HEK293 (cell line): ENCODE results near the gene ZSWIM6.

Source experiments
- GLIS2 ChIP-seq: fragments of 450-650 bp; formaldehyde crosslinking; IDR thresholded peaks from 2 replicates; pipeline ENCODE4 v1.5.1; 2016; ENCODE audit warnings: missing biosample characterization, missing genetic modification characterization
- KLF1 ChIP-seq: fragments of 450-650 bp; formaldehyde crosslinking; IDR thresholded peaks from 2 replicates; pipeline ENCODE4 v1.5.1; 2016; ENCODE audit warnings: missing biosample characterization, missing genetic modification characterization
- PRDM1 ChIP-seq: fragments of 450-650 bp; formaldehyde crosslinking; IDR thresholded peaks from 2 replicates; pipeline ENCODE4; 2016; ENCODE audit warnings: missing biosample characterization, missing genetic modification characterization
- PRDM10 ChIP-seq: fragments of 450-650 bp; formaldehyde crosslinking; IDR thresholded peaks from 2 replicates; pipeline ENCODE4 v1.5.1; 2016; ENCODE audit warnings: missing biosample characterization, missing genetic modification characterization
- RBAK ChIP-seq: fragments of 450-650 bp; formaldehyde crosslinking; IDR thresholded peaks from 2 replicates; pipeline ENCODE4 v1.5.1; 2016; ENCODE audit warnings: missing biosample characterization, missing genetic modification characterization
- TCF7L2 ChIP-seq: IDR thresholded peaks from 2 replicates; pipeline ENCODE4 v1.6.1; 2011; ENCODE audit warnings: low read depth, mild to moderate bottlenecking, inconsistent platforms, low read length, moderate library complexity, borderline replicate concordance
- ZBTB20 ChIP-seq: fragments of 450-650 bp; formaldehyde crosslinking; IDR thresholded peaks from 2 replicates; pipeline ENCODE4 v1.5.1; 2016; ENCODE audit warnings: missing biosample characterization, missing genetic modification characterization
- ZEB2 ChIP-seq: fragments of 450-650 bp; formaldehyde crosslinking; IDR thresholded peaks from 2 replicates; pipeline ENCODE4 v1.5.1; 2016; ENCODE audit warnings: missing biosample characterization, missing genetic modification characterization
- ZFHX2 ChIP-seq: fragments of 450-650 bp; formaldehyde crosslinking; conservative IDR thresholded peaks from 2 replicates; pipeline ENCODE4 v1.5.1; 2016; ENCODE audit warnings: missing biosample characterization, missing genetic modification characterization
- ZFP37 ChIP-seq: fragments of 450-650 bp; formaldehyde crosslinking; IDR thresholded peaks from 2 replicates; pipeline ENCODE4 v1.5.1; 2016; ENCODE audit warnings: missing biosample characterization, missing genetic modification characterization
- ZNF174 ChIP-seq: fragments of 450-650 bp; formaldehyde crosslinking; IDR thresholded peaks from 2 replicates; pipeline ENCODE4 v1.5.0; 2017; ENCODE audit warnings: missing biosample characterization, mild to moderate bottlenecking, missing genetic modification characterization
- ZNF248 ChIP-seq: fragments of 450-650 bp; formaldehyde crosslinking; IDR thresholded peaks from 2 replicates; pipeline ENCODE4 v1.5.1; 2017; ENCODE audit warnings: missing biosample characterization, missing genetic modification characterization
- ZNF266 ChIP-seq: fragments of 450-650 bp; formaldehyde crosslinking; IDR thresholded peaks from 2 replicates; pipeline ENCODE4 v1.5.1; 2016; ENCODE audit warnings: missing biosample characterization, missing genetic modification characterization, low read depth
- ZNF341 ChIP-seq: fragments of 450-650 bp; formaldehyde crosslinking; IDR thresholded peaks from 2 replicates; pipeline ENCODE4; 2016; ENCODE audit warnings: low read depth, missing biosample characterization, missing genetic modification characterization
- ZNF391 ChIP-seq: fragments of 450-650 bp; formaldehyde crosslinking; IDR thresholded peaks from 2 replicates; pipeline ENCODE4 v1.5.1; 2016; ENCODE audit warnings: low read depth, missing biosample characterization, missing genetic modification characterization, borderline replicate concordance
- ZNF394 ChIP-seq: fragments of 450-650 bp; formaldehyde crosslinking; IDR thresholded peaks from 2 replicates; pipeline ENCODE4 v1.5.1; 2016; ENCODE audit warnings: missing biosample characterization, missing genetic modification characterization, mild to moderate bottlenecking, moderate library complexity, borderline replicate concordance
- ZNF48 ChIP-seq: fragments of 450-650 bp; formaldehyde crosslinking; IDR thresholded peaks from 2 replicates; pipeline ENCODE4 v1.5.1; 2016; ENCODE audit warnings: missing biosample characterization, missing genetic modification characterization
- ZNF561 ChIP-seq: fragments of 450-650 bp; IDR thresholded peaks from 2 replicates; pipeline ENCODE4 v1.5.1; 2018; ENCODE audit warnings: missing biosample characterization, missing genetic modification characterization, borderline replicate concordance
- ZNF596 ChIP-seq: fragments of 450-650 bp; IDR thresholded peaks from 2 replicates; pipeline ENCODE4 v1.5.0; 2018; ENCODE audit warnings: missing biosample characterization, mild to moderate bottlenecking, missing genetic modification characterization, moderate library complexity
- ZNF677 ChIP-seq: fragments of 450-650 bp; IDR thresholded peaks from 2 replicates; pipeline ENCODE4 v1.5.0; 2018; ENCODE audit warnings: missing biosample characterization, mild to moderate bottlenecking, missing genetic modification characterization, moderate library complexity
- ZNF76 ChIP-seq: fragments of 450-650 bp; formaldehyde crosslinking; IDR thresholded peaks from 2 replicates; pipeline ENCODE4; 2016; ENCODE audit warnings: low read depth, missing biosample characterization, missing genetic modification characterization, borderline replicate concordance
- ZNF843 ChIP-seq: fragments of 450-650 bp; formaldehyde crosslinking; IDR thresholded peaks from 2 replicates; pipeline ENCODE4 v1.5.1; 2016; ENCODE audit warnings: missing biosample characterization, missing genetic modification characterization
- TF ChIP-seq, protein P1 (sequence below): fragments of 450-650 bp; formaldehyde crosslinking; IDR thresholded peaks from 2 replicates; pipeline ENCODE4 v1.5.1; 2016; ENCODE audit warnings: missing biosample characterization, missing genetic modification characterization
- TF ChIP-seq, protein P2 (sequence below): fragments of 450-650 bp; formaldehyde crosslinking; IDR thresholded peaks from 2 replicates; pipeline ENCODE4 v1.5.1; 2016; ENCODE audit warnings: missing biosample characterization, missing genetic modification characterization
- TF ChIP-seq, protein P3 (sequence below): fragments of 450-650 bp; formaldehyde crosslinking; IDR thresholded peaks from 2 replicates; pipeline ENCODE4 v1.5.1; 2016; ENCODE audit warnings: missing biosample characterization, missing genetic modification characterization, low read depth
- TF ChIP-seq, protein P4 (sequence below): fragments of 450-650 bp; formaldehyde crosslinking; conservative IDR thresholded peaks from 2 replicates; pipeline ENCODE4 v1.5.1; 2016; ENCODE audit warnings: low read depth, missing biosample characterization, missing genetic modification characterization

ZSWIM6 gene

GRCh38 chr5:61331407-61332357, at the start of gene ZSWIM6 (continued):
- TF ChIP-seq, protein P1, sequence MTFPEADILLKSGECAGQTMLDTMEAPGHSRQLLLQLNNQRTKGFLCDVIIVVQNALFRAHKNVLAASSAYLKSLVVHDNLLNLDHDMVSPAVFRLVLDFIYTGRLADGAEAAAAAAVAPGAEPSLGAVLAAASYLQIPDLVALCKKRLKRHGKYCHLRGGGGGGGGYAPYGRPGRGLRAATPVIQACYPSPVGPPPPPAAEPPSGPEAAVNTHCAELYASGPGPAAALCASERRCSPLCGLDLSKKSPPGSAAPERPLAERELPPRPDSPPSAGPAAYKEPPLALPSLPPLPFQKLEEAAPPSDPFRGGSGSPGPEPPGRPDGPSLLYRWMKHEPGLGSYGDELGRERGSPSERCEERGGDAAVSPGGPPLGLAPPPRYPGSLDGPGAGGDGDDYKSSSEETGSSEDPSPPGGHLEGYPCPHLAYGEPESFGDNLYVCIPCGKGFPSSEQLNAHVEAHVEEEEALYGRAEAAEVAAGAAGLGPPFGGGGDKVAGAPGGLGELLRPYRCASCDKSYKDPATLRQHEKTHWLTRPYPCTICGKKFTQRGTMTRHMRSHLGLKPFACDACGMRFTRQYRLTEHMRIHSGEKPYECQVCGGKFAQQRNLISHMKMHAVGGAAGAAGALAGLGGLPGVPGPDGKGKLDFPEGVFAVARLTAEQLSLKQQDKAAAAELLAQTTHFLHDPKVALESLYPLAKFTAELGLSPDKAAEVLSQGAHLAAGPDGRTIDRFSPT: peak; percentile 85
- peak; percentile 73 for TF ChIP-seq ZNF341 (tag by site-specific recombination)
- no peak for TF ChIP-seq ZNF174
- TF ChIP-seq ZNF596 (tag by site-specific recombination): peak; percentile 45; the same call in 1 of the 2 replicates
- peak; percentile 85 for TF ChIP-seq PRDM10
- peak; percentile 9; the same call in 1 of the 2 replicates for TF ChIP-seq ZBTB20
- TF ChIP-seq ZNF76 (tag by site-specific recombination): 0 out of 2 replicates have a peak, but pooled peaks have one; percentile 1
- no peak for TF ChIP-seq ZNF248
- TF ChIP-seq ZNF677 (tag by site-specific recombination): no peak
- no peak for TF ChIP-seq ZNF48
- peak; percentile 100 for TF ChIP-seq GLIS2 (tag by site-specific recombination)
- TF ChIP-seq ZNF843 (tag by site-specific recombination): peak; percentile 55; the same call in 1 of the 2 replicates
- TF ChIP-seq ZNF561 (tag by site-specific recombination): peak; percentile 45; the same call in 1 of the 2 replicates
- peak; percentile 87 for TF ChIP-seq ZEB2 (tag by site-specific recombination)
- TF ChIP-seq PRDM1: no peak
- TF ChIP-seq, protein P2, sequence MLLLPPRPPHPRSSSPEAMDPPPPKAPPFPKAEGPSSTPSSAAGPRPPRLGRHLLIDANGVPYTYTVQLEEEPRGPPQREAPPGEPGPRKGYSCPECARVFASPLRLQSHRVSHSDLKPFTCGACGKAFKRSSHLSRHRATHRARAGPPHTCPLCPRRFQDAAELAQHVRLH (tag by site-specific recombination): 0 out of 2 replicates have a peak, but pooled peaks have one; percentile 40
- TF ChIP-seq ZFP37 (tag by site-specific recombination): 0 out of 2 replicates have a peak, but pooled peaks have one; percentile 74
- TF ChIP-seq ZNF391 (tag by site-specific recombination): peak; percentile 11; the same call in 1 of the 2 replicates
- peak; percentile 29; the same call in 1 of the 2 replicates for TF ChIP-seq ZNF394 (tag by site-specific recombination)
- peak; percentile 96 for TF ChIP-seq ZFHX2 (tag by site-specific recombination)
- TF ChIP-seq ZNF266: no peak
- TF ChIP-seq RBAK (tag by site-specific recombination): no peak
- TF ChIP-seq, protein P3, sequence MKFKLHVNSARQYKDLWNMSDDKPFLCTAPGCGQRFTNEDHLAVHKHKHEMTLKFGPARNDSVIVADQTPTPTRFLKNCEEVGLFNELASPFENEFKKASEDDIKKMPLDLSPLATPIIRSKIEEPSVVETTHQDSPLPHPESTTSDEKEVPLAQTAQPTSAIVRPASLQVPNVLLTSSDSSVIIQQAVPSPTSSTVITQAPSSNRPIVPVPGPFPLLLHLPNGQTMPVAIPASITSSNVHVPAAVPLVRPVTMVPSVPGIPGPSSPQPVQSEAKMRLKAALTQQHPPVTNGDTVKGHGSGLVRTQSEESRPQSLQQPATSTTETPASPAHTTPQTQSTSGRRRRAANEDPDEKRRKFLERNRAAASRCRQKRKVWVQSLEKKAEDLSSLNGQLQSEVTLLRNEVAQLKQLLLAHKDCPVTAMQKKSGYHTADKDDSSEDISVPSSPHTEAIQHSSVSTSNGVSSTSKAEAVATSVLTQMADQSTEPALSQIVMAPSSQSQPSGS (tag by site-specific recombination): no peak
- TF ChIP-seq TCF7L2: peak; percentile 94
- TF ChIP-seq KLF1: peak; percentile 95
- TF ChIP-seq, protein P4, sequence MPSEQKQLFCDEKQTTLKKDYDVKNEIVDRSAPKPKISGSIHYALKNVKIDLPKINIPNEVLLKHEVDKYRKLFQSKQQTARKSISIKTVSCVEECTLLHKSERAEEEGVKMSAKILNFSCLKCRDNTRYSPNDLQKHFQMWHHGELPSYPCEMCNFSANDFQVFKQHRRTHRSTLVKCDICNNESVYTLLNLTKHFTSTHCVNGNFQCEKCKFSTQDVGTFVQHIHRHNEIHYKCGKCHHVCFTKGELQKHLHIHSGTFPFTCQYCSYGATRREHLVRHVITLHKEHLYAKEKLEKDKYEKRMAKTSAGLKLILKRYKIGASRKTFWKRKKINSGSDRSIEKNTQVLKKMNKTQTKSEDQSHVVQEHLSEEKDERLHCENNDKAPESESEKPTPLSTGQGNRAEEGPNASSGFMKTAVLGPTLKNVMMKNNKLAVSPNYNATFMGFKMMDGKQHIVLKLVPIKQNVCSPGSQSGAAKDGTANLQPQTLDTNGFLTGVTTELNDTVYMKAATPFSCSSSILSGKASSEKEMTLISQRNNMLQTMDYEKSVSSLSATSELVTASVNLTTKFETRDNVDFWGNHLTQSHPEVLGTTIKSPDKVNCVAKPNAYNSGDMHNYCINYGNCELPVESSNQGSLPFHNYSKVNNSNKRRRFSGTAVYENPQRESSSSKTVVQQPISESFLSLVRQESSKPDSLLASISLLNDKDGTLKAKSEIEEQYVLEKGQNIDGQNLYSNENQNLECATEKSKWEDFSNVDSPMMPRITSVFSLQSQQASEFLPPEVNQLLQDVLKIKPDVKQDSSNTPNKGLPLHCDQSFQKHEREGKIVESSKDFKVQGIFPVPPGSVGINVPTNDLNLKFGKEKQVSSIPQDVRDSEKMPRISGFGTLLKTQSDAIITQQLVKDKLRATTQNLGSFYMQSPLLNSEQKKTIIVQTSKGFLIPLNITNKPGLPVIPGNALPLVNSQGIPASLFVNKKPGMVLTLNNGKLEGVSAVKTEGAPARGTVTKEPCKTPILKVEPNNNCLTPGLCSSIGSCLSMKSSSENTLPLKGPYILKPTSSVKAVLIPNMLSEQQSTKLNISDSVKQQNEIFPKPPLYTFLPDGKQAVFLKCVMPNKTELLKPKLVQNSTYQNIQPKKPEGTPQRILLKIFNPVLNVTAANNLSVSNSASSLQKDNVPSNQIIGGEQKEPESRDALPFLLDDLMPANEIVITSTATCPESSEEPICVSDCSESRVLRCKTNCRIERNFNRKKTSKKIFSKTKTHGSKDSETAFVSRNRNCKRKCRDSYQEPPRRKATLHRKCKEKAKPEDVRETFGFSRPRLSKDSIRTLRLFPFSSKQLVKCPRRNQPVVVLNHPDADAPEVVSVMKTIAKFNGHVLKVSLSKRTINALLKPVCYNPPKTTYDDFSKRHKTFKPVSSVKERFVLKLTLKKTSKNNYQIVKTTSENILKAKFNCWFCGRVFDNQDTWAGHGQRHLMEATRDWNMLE (tag by site-specific recombination): 0 out of 2 replicates have a peak, but pooled peaks have one; percentile 27
